ENCODE measurements around the gene CCDC150. TPM values are rescaled to one million over a fixed set of nuclear protein-coding genes. Genes with fewer than 3 reads are reported as not detected.

Gene CCDC150
- total and polyA plus RNA-seq, 8 donors: 0.29 to 19.8 (median 3.2) TPM; not detected in 1

DNA sequence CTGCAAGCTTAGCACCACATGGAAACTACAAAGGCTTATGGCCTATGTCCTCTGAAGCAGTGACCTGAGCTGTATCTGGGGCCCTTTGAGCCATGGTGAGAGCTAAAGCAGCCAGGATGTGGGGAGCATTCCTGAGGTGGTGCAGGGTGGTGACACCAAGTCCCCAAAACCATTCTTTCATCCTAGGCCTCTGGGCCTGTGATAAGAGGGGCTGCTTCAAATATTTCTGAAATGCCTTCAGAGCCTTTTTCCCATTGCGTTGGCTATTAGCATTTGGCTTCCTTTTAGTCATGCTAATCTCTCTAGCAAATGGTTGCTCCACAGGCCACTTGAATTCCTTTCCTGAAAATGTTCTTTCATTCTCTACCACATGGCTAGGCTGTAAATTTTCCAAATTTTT lies 13.4 kb downstream of the CCDC150 start:
- no peak overlapping the region for H3K4me3 ChIP-seq
- no peaks in the 10 kb centered on the region for H3K27me3 ChIP-seq
- H3K27ac ChIP-seq: no peak overlapping the region
- H3K36me3 ChIP-seq: no peaks in the 10 kb centered on the region
- TF ChIP-seq POLR2A (IDR thresholded peaks at IDR 0.05) (no peak), POLR2AphosphoS5 (IDR thresholded peaks at IDR 0.05) (no peak), EP300 (IDR thresholded peaks at IDR 0.05) (no peak)
- TF ChIP-seq, protein P1, sequence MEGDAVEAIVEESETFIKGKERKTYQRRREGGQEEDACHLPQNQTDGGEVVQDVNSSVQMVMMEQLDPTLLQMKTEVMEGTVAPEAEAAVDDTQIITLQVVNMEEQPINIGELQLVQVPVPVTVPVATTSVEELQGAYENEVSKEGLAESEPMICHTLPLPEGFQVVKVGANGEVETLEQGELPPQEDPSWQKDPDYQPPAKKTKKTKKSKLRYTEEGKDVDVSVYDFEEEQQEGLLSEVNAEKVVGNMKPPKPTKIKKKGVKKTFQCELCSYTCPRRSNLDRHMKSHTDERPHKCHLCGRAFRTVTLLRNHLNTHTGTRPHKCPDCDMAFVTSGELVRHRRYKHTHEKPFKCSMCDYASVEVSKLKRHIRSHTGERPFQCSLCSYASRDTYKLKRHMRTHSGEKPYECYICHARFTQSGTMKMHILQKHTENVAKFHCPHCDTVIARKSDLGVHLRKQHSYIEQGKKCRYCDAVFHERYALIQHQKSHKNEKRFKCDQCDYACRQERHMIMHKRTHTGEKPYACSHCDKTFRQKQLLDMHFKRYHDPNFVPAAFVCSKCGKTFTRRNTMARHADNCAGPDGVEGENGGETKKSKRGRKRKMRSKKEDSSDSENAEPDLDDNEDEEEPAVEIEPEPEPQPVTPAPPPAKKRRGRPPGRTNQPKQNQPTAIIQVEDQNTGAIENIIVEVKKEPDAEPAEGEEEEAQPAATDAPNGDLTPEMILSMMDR (IDR thresholded peaks at IDR 0.05): no peak
- intact Hi-C loops (cut with DNase I; ENCODE audit: low total_unique reads): no loop called here
- H3K4me1 ChIP-seq: no peaks in the 10 kb centered on the region
- 89 to 100% (median 95%) methylated on average over 1 of the region's 1 CpG for WGBS, 5 donors
- DNase-seq: no peak
- peaks cover 7 to 46% (median 33%) of the 10 kb centered on the region in 4 donors for H3K9me3 ChIP-seq

DNA sequence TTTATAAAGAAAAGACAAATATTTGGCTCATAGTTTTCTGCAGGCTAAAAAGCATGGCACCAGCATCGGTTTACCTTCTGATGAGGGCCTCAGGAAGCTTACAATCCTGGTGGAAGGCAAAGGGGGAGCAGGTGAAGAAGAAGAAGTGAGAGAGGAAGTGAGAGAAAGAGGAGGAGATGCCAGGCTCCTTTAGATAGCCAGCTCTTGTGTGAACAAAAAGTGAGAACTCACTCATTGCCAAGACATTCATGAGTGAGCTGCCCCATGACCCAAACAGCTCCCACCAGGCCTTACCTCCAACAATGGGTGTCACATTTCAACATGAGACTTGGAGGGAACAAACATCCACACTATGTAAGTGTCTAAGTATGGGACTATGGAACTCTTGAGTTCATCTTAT lies 14.3 kb downstream of the CCDC150 start:
- no peak overlapping the region for H3K27ac ChIP-seq
- H3K4me1 ChIP-seq: no peaks in the 10 kb centered on the region
- no peak for TF ChIP-seq EP300 (IDR thresholded peaks at IDR 0.05)
- TF ChIP-seq, protein P1 (IDR thresholded peaks at IDR 0.05): no peak
- no peak for TF ChIP-seq POLR2A (IDR thresholded peaks at IDR 0.05)
- no peak for TF ChIP-seq POLR2AphosphoS5 (IDR thresholded peaks at IDR 0.05)
- no peaks in the 10 kb centered on the region for H3K27me3 ChIP-seq
- no peak overlapping the region for H3K4me3 ChIP-seq
- intact Hi-C loops (cut with DNase I; ENCODE audit: low total_unique reads): no loop called here
- WGBS, 5 donors: 74 to 91% (median 89%) methylated on average over 1 of the region's 1 CpG
- DNase-seq: no peak
- H3K9me3 ChIP-seq: peaks cover 7 to 46% (median 33%) of the 10 kb centered on the region in 4 donors
- H3K36me3 ChIP-seq: no peaks in the 10 kb centered on the region

DNA sequence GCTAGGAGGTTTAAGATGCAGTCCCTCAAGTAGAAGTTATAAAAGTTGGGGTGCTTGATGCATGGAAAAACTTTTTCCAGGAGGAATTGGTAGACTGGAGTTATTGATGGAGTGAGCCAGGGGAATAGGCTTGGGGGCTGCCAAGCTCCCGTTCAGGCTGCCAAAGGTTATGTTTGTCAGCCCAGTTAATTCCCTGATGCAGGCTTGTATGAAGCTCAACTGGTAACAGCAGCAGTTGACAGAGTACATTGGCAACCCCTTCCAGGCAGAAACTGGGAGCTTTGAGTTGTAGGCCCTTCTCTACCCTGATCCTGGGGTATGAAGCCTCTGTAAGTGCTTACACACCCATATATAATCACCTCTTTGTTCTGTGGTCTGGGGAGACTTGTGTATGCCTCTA lies 16.2 kb downstream of the CCDC150 start:
- TF ChIP-seq, protein P1 (IDR thresholded peaks at IDR 0.05): no peak
- TF ChIP-seq POLR2A (IDR thresholded peaks at IDR 0.05): no peak
- no peak for TF ChIP-seq POLR2AphosphoS5 (IDR thresholded peaks at IDR 0.05)
- TF ChIP-seq EP300 (IDR thresholded peaks at IDR 0.05): no peak
- DNase-seq: no peak
- H3K9me3 ChIP-seq: peaks cover 7 to 27% (median 21%) of the 10 kb centered on the region in 4 donors
- 42 to 59% (median 56%) methylated on average over 1 of the region's 1 CpG for WGBS, 5 donors
- intact Hi-C loops (cut with DNase I; ENCODE audit: low total_unique reads): no loop called here
- no peaks in the 10 kb centered on the region for H3K27me3 ChIP-seq
- H3K36me3 ChIP-seq: no peaks in the 10 kb centered on the region
- H3K27ac ChIP-seq: no peak overlapping the region
- H3K4me3 ChIP-seq: no peak overlapping the region
- H3K4me1 ChIP-seq: no peaks in the 10 kb centered on the region

DNA sequence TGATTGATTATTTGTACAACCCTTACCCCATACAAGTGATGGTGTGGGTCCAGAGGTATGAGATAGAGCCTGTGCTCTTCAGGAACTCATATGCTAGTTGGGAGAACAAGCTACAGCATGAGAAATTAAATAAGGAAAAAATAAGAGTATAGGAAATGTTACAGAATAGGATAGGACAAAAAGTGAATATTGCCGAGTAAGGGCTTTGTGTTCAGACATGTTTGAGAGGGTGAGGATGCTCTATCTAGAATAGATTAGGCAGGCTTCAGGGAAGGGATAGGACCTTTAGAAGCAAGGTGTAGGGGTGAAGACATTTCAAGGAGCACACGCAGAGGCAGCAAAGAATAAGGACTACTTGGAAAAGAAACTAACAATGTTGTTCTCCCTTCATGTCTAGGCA lies 17.8 kb downstream of the CCDC150 start:
- intact Hi-C loops (cut with DNase I; ENCODE audit: low total_unique reads): no loop called here

More for the DNA sequence above, 17.8 kb downstream of the CCDC150 start:
- H3K4me1 ChIP-seq: no peaks in the 10 kb centered on the region
- H3K27ac ChIP-seq: no peak overlapping the region
- no peak for TF ChIP-seq POLR2AphosphoS5 (IDR thresholded peaks at IDR 0.05)
- no peak for TF ChIP-seq POLR2A (IDR thresholded peaks at IDR 0.05)
- TF ChIP-seq EP300 (IDR thresholded peaks at IDR 0.05): no peak
- TF ChIP-seq, protein P1 (IDR thresholded peaks at IDR 0.05): no peak
- peaks cover under 1 to 11% (median 7%) of the 10 kb centered on the region in 4 donors for H3K9me3 ChIP-seq
- no peak overlapping the region for H3K4me3 ChIP-seq
- no peak for DNase-seq
- H3K27me3 ChIP-seq: no peaks in the 10 kb centered on the region
- 95 to 100% (median 96%) methylated on average over 2 of the region's 2 CpGs for WGBS, 5 donors
- no peaks in the 10 kb centered on the region for H3K36me3 ChIP-seq

All from stomach (tissue), 9 donors.